Measurements from ENCODE around the gene AADACL4. TPM values are rescaled to one million over a fixed set of nuclear protein-coding genes. Genes with fewer than 3 reads are reported as not detected.
A peak's percentile ranks its signal among the peaks of the same experiment; 100 is the strongest.

AADACL4 gene
- total RNA-seq, 1 experiment from 2014 or later, result not detected

DNA sequence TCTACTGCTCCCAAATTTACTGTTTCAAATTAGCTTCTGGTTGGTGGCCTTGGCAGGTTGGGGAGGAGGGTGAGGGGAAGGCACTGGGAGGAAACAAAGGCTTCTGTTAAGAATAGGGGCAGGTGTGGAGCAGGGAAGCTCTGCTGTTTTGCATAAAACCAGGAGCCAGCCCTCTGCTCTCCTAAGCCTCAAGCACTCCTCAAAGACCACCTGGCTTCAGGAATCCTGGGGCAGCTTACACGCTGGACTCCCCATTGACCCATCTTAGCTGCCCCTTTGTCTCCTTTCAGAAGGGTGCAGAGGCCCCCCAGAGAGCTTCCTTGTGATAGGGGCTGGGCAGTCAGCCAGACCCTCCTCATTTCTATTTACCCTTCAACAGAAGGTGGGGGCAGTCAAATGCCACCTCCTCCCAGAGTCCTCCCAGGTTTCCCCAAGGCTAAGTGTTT is 14.4 kb upstream of the AADACL4 start:
- Histone ChIP-seq H3K9me3 (ENCODE audit: control insufficient read depth, low read depth, low read length) (no peaks in the 10 kb centered on the region), H2BK120ac (ENCODE audit: low read depth, low read length, poor library complexity, severe bottlenecking) (no peak overlapping the region), H3K79me1 (ENCODE audit: insufficient read depth, low read depth, low read length, poor library complexity, severe bottlenecking) (no peaks in the 10 kb centered on the region), H3K56ac (ENCODE audit: insufficient read length, low read depth, low read length) (no peak overlapping the region), H2BK15ac (ENCODE audit: low read depth, low read length) (no peak overlapping the region), H3K18ac (ENCODE audit: insufficient read length, low read depth, low read length) (no peak overlapping the region), H3K9ac (ENCODE audit: extremely low read depth, insufficient read length, low read length) (no peak overlapping the region), H3K4me1 (ENCODE audit: insufficient read depth, low read length) (0 out of 2 replicates have a peak, but pooled peaks cover 2% of the 10 kb centered on the region), H4K91ac (ENCODE audit: insufficient read length, low read depth, low read length) (no peak overlapping the region), H3K4ac (ENCODE audit: low read depth, low read length) (no peak overlapping the region), H2BK5ac (ENCODE audit: insufficient read length, low read length) (no peak overlapping the region), H2AK5ac (ENCODE audit: insufficient read length, low read length) (no peak overlapping the region), H2AFZ (ENCODE audit: low read length) (no peak overlapping the region), H3K79me2 (ENCODE audit: insufficient read depth, low read length) (no peaks in the 10 kb centered on the region), H4K8ac (replicated peaks; ENCODE audit: insufficient read length, low read depth, low read length) (no peak overlapping the region), H3K23me2 (ENCODE audit: insufficient read length, low read depth, low read length, poor library complexity, severe bottlenecking) (no peaks in the 10 kb centered on the region), H2BK12ac (ENCODE audit: insufficient read length, low read depth, low read length) (no peak overlapping the region), H4K5ac (ENCODE audit: insufficient read length, low read depth, low read length) (no peak overlapping the region), H3K14ac (ENCODE audit: insufficient read depth, low read length) (no peak overlapping the region), H3K27ac (ENCODE audit: insufficient read length, low read depth, low read length) (no peak overlapping the region), H3K4me2 (ENCODE audit: insufficient read depth, insufficient read length, low read length) (no peak overlapping the region), H2BK20ac (ENCODE audit: low read depth, low read length, poor library complexity, severe bottlenecking) (no peak overlapping the region), H3K27me3 (ENCODE audit: insufficient read depth, low read length) (no peaks in the 10 kb centered on the region), H3K23ac (ENCODE audit: insufficient read length, low read depth, low read length) (no peak overlapping the region), H4K20me1 (ENCODE audit: control insufficient read depth, insufficient read depth, insufficient read length) (no peaks in the 10 kb centered on the region), H3T11ph (ENCODE audit: low read length) (no peak overlapping the region)
- no peaks in the 10 kb centered on the region; the same call in 1 of the 2 replicates for H3K27me3 Mint-ChIP-seq (ENCODE audit: low read depth)
- H3K27ac Mint-ChIP-seq, result peak overlapping the region; percentile 94 to 99 (median 98); a peak in 6 of 7 replicates
- DNase-seq, result peak; percentile 90
- peaks cover 3% of the 10 kb centered on the region in 2 experiments; a peak in 2 of 5 replicates for H3K9me3 Mint-ChIP-seq
- peaks cover 55 to 61% of the 10 kb centered on the region in 2 experiments for H3K4me1 Mint-ChIP-seq
- peak overlapping the region in 1 of 2 experiments; percentile 45; a peak in 3 of 5 replicates for H3K4me3 Mint-ChIP-seq
- peaks cover 0 to 1% (median 0%) of the 10 kb centered on the region in 3 experiments; a peak in 1 of 7 replicates for H3K36me3 Mint-ChIP-seq (ENCODE audit: insufficient read depth in 1 of 3, low read depth in 3 of 3)
- no CpG with 5 or more reads among the region's 1 CpG for whole genome bisulfite sequencing (ENCODE audit: extremely low coverage, insufficient read length, low lambda C conversion rate)
- TF ChIP-seq, protein P1, sequence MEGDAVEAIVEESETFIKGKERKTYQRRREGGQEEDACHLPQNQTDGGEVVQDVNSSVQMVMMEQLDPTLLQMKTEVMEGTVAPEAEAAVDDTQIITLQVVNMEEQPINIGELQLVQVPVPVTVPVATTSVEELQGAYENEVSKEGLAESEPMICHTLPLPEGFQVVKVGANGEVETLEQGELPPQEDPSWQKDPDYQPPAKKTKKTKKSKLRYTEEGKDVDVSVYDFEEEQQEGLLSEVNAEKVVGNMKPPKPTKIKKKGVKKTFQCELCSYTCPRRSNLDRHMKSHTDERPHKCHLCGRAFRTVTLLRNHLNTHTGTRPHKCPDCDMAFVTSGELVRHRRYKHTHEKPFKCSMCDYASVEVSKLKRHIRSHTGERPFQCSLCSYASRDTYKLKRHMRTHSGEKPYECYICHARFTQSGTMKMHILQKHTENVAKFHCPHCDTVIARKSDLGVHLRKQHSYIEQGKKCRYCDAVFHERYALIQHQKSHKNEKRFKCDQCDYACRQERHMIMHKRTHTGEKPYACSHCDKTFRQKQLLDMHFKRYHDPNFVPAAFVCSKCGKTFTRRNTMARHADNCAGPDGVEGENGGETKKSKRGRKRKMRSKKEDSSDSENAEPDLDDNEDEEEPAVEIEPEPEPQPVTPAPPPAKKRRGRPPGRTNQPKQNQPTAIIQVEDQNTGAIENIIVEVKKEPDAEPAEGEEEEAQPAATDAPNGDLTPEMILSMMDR (conservative IDR thresholded peaks at IDR 0.05), result no peak

Measured in H9 (cell line).